ENCODE data around the gene BLOC1S1. TPM values are rescaled to one million over a fixed set of nuclear protein-coding genes. Genes with fewer than 3 reads are reported as not detected.
A peak's percentile ranks its signal among the peaks of the same experiment; 100 is the strongest.

Gene BLOC1S1
- 25.1 and 33.4 TPM in 2 replicates for total RNA-seq (2013; cell fraction: nucleolus; rRNA removed)
- total RNA-seq (2014; rRNA removed) (134 and 144 TPM in 2 replicates), total RNA-seq (2014; rRNA removed; fragmentation: Illumina TruSeq; extraction: Trizol) (126 and 128 TPM in 2 replicates), total RNA-seq (2021) (131 and 141 TPM in 2 replicates), polyA plus RNA-seq (2011; rRNA removed) (102 and 156 TPM in 2 replicates), polyA plus RNA-seq (2014; fragmentation: Illumina TruSeq; extraction: Trizol) (86.6 and 141 TPM in 2 replicates), polyA plus RNA-seq (2014; fragmentation: Nextera tagmentation; extraction: Ambion mirVana) (100 to 1,000 TPM; 264 to 285 TPM), polyA plus RNA-seq (2014; rRNA removed) (176 and 185 TPM in 2 replicates), polyA plus RNA-seq (2016; fragmentation: Nextera tagmentation; extraction: Ambion mirVana) (100 to 1,000 TPM; 218 to 228 TPM), polyA minus RNA-seq (2011; rRNA and poly(A)+ RNA removed) (65.8 and 84.2 TPM in 2 replicates), Bru-seq, nascent RNA (percentile 88 among the genes with signal in this experiment), BruChase-seq, experiment 1, labeled RNA remaining after a 6-hour chase (percentile 86 among the genes with signal in this experiment), BruChase-seq, experiment 2, labeled RNA remaining after a 2-hour chase (percentile 84 among the genes with signal in this experiment)
- 91.5 TPM for polyA plus RNA-seq (2011; ENCODE audit: low read depth)
- 248 and 288 TPM in 2 replicates for polyA plus RNA-seq (2011; cell fraction: cytosol; rRNA removed)
- polyA plus RNA-seq (2011; cell fraction: nucleus; rRNA removed), result 100 and 116 TPM in 2 replicates
- 142 and 151 TPM in 2 replicates for polyA plus RNA-seq (2012)
- polyA minus RNA-seq (2011; cell fraction: cytosol; rRNA and poly(A)+ RNA removed), result 16.3 and 21.6 TPM in 2 replicates
- 15.2 and 19.2 TPM in 2 replicates for polyA minus RNA-seq (2011; cell fraction: nucleus; rRNA and poly(A)+ RNA removed)
- long read RNA-seq, experiment 1, transcript BLOC1S1-203 (4 exons, 571 nt), result major isoform, 42 of 64 reads
- long read RNA-seq, experiment 1, transcript BLOC1S1-202 (3 exons, 525 nt), result minor isoform, 5 of 64 reads
- long read RNA-seq, experiment 1, transcript BLOC1S1-201 (4 exons, 837 nt), result minor isoform, 12 of 64 reads
- long read RNA-seq, experiment 1, partial matches to known transcripts, result 1 of 64 reads
- long read RNA-seq, experiment 1, other reads (novel, unspliced or antisense), result 1 of 64 reads
- long read RNA-seq, experiment 2, transcript BLOC1S1-201 (4 exons, 837 nt), result minor isoform, 11 of 90 reads
- long read RNA-seq, experiment 2, transcript BLOC1S1-203 (4 exons, 571 nt), result major isoform, 75 of 90 reads
- long read RNA-seq, experiment 2, partial matches to known transcripts, result 0 of 90 reads
- long read RNA-seq, experiment 2, other reads (novel, unspliced or antisense), result 0 of 90 reads

DNA sequence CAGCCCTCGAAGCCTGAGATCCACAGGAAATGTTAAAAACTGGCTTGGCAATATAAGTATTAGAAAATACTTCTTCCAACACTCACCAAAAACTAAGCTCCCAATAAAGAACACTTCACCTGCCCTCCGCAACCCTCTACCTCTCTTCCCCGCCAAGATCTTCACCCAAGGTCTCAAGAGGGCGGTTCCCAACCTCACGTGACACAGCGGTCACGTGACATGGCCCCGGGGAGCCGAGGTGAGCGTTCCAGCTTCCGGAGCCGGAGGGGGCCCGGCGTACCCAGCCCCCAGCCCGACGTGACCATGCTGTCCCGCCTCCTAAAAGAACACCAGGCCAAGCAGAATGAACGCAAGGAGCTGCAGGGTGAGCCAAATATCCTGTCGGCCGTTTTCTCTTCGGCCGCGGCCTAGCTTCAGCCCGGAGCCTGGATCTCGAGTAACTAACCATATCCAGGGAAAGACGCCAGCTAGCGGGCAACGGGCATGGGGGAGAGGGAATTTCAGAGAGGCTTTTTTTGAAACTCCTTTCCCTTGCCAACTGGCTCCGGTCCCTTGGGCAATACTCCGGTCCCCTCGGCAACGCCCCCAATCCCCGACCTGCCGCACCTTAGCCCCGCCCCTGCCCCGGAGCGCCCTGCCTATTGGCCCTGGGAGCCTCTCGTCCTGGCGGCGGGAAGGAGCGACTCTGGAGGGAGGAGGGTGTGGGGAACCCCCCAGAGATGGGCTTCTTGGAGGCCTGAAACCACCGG is at the start of gene BLOC1S1:
BLOC1S1 (plus strand) TSS at position 214 of the 749 bp plus-strand sequence; CDS start at position 220, 6 bp downstream.
- in situ Hi-C loops (cut with MboI), result no loop called here
- ChIA-PET POLR2A (interaction anchor here (1.0 to 3.5 kb wide), 6 partner anchors 11 to 114 kb away, joined by 3 to 39 read pairs (median 4); partner anchors contain the start of genes CD63 and DNAJC14), RAD21 (ENCODE audit: unreplicated experiment) (interaction anchor here (0.7 to 11.0 kb wide), 7 partner anchors 9 to 356 kb away, joined by 3 to 113 read pairs (median 4); partner anchors contain the start of gene CD63), CTCF (interaction anchor here (0.8 to 11.4 kb wide), 19 partner anchors 9 to 1316 kb away, joined by 3 to 205 read pairs (median 5); partner anchors contain the start of genes CD63, ITGA7, PA2G4 and PYM1), SMC1A (ENCODE audit: uncharacterized antibody, unreplicated experiment) (interaction anchor here (0.8 to 4.0 kb wide), 10 partner anchors 9 to 71 kb away, joined by 3 to 29 read pairs (median 6); partner anchors contain the start of gene CD63)
- DNase-seq (ENCODE audit: low read depth, low spot score), result peak; percentile 73
- Histone ChIP-seq H3K27me3 (replicated peaks in 1 of 2; ENCODE audit: control insufficient read depth in 2 of 2, insufficient read depth in 2 of 2, low read length in 1 of 2) (no peaks in the 10 kb centered on the region), H2AFZ (ENCODE audit: control insufficient read depth, low read depth, low read length) (peak within 1 kb of the TSS; percentile 99), H3K9me3 (replicated peaks; ENCODE audit: control insufficient read depth, insufficient read depth, low read length) (no peaks in the 10 kb centered on the region), H3K4me1 (ENCODE audit: control insufficient read depth, insufficient read depth, low read length) (peaks cover 20% of the 10 kb centered on the region), H4K20me1 (ENCODE audit: control insufficient read depth, insufficient read depth) (no peaks in the 10 kb centered on the region), H3K4me2 (ENCODE audit: control insufficient read depth, insufficient read depth) (peak within 1 kb of the TSS; percentile 100), H3K79me2 (ENCODE audit: control insufficient read depth, insufficient read depth, low read length) (peaks cover 13% of the 10 kb centered on the region), H3K27ac (ENCODE audit: control insufficient read depth, insufficient read depth) (peak within 1 kb of the TSS; percentile 95), H3K4me3 (peak within 1 kb of the TSS; percentile 81), H3K36me3 (ENCODE audit: control insufficient read depth in 2 of 2, insufficient read depth in 2 of 2, low read length in 1 of 2) (peaks cover 0 to 2% of the 10 kb centered on the region in 2 experiments; a peak in 1 of 4 replicates), H3K9ac (ENCODE audit: control insufficient read depth, insufficient read depth, low read length) (peak within 1 kb of the TSS; percentile 92)
- WGBS (ENCODE audit: insufficient coverage, insufficient replicate concordance, low lambda C conversion rate, missing lambda C conversion rate), result under 1% methylated on average over 42 of the region's 42 CpGs
- peak; percentile 95 for ATAC-seq
- FAIRE-seq, result peak; percentile 91
- intact Hi-C loops (cut with micrococcal nuclease; ENCODE audit: unreplicated experiment), result loop anchor here (2.0 kb wide), 1 partner anchor 21 kb away; no protein-coding TSS in a partner anchor
- BruUV-seq (replicated peaks), result no TSS peak
- TF ChIP-seq, protein P1, sequence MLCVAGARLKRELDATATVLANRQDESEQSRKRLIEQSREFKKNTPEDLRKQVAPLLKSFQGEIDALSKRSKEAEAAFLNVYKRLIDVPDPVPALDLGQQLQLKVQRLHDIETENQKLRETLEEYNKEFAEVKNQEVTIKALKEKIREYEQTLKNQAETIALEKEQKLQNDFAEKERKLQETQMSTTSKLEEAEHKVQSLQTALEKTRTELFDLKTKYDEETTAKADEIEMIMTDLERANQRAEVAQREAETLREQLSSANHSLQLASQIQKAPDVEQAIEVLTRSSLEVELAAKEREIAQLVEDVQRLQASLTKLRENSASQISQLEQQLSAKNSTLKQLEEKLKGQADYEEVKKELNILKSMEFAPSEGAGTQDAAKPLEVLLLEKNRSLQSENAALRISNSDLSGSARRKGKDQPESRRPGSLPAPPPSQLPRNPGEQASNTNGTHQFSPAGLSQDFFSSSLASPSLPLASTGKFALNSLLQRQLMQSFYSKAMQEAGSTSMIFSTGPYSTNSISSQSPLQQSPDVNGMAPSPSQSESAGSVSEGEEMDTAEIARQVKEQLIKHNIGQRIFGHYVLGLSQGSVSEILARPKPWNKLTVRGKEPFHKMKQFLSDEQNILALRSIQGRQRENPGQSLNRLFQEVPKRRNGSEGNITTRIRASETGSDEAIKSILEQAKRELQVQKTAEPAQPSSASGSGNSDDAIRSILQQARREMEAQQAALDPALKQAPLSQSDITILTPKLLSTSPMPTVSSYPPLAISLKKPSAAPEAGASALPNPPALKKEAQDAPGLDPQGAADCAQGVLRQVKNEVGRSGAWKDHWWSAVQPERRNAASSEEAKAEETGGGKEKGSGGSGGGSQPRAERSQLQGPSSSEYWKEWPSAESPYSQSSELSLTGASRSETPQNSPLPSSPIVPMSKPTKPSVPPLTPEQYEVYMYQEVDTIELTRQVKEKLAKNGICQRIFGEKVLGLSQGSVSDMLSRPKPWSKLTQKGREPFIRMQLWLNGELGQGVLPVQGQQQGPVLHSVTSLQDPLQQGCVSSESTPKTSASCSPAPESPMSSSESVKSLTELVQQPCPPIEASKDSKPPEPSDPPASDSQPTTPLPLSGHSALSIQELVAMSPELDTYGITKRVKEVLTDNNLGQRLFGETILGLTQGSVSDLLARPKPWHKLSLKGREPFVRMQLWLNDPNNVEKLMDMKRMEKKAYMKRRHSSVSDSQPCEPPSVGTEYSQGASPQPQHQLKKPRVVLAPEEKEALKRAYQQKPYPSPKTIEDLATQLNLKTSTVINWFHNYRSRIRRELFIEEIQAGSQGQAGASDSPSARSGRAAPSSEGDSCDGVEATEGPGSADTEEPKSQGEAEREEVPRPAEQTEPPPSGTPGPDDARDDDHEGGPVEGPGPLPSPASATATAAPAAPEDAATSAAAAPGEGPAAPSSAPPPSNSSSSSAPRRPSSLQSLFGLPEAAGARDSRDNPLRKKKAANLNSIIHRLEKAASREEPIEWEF (IDR thresholded peaks at IDR 0.05; ENCODE audit: insufficient replicate concordance, low read depth, low read length), result no peak
- peak in 1 of 2 experiments; percentile 48; a peak in 1 of 4 replicates for TF ChIP-seq ETV6 (conservative IDR thresholded peaks at IDR 0.05 in 1 of 2, IDR thresholded peaks at IDR 0.05 in 1 of 2; ENCODE audit: borderline replicate concordance in 1 of 2, low read depth in 1 of 2)
- peak; percentile 90 for TF ChIP-seq IKZF1 (conservative IDR thresholded peaks at IDR 0.05)
- peak; percentile 62 for TF ChIP-seq DPF2 (IDR thresholded peaks at IDR 0.05)
- peak; percentile 43 for TF ChIP-seq SKIL (IDR thresholded peaks at IDR 0.05; ENCODE audit: low read depth, poor library complexity, severe bottlenecking)

Measured in GM12878 (cell line).